DMS53 treated with DMSO at 0.1 percent for 48 hours (cell line): Measurements from ENCODE around the gene ANGEL2.

Source experiments
- DNase-seq: peaks from one replicate; lab custom pipeline; 2025; ENCODE audit not compliant: unreplicated experiment; lab: John Stamatoyannopoulos, UW

Gene ANGEL2

GRCh38 chr1:212951947-212952640 lies 63.6 kb downstream of the ANGEL2 start:
- no peak for DNase-seq

GRCh38 chr1:212951126-212951946 lies 64.3 kb downstream of the ANGEL2 start:
- no peak for DNase-seq

GRCh38 chr1:212950243-212951125 lies 65.2 kb downstream of the ANGEL2 start, which contains the start of gene VASH2:
Gene VASH2, plus strand, starts transcription at chr1:212950541. Its CDS starts 1,002 bp downstream, at chr1:212951543.
- peak; percentile 89 for DNase-seq

- no peak for DNase-seq
Observed at GRCh38 chr1:212949771-212950170, 65.9 kb downstream of the ANGEL2 start.

- DNase-seq = no peak
Observed at GRCh38 chr1:212946872-212947271, 68.8 kb downstream of the ANGEL2 start.

GRCh38 chr1:212945463-212946160 lies 70.1 kb downstream of the ANGEL2 start:
- DNase-seq = no peak

- no peak for DNase-seq
Observed at GRCh38 chr1:212945056-212945455, 70.6 kb downstream of the ANGEL2 start.

- no peak for DNase-seq
Observed at GRCh38 chr1:212944229-212944901, 71.3 kb downstream of the ANGEL2 start.

GRCh38 chr1:212943393-212943710 lies 72.3 kb downstream of the ANGEL2 start:
- no peak for DNase-seq

- no peak for DNase-seq
Observed at GRCh38 chr1:212942679-212943392, 72.8 kb downstream of the ANGEL2 start.
